Ovary (tissue), 3 donors: Measurements from ENCODE around the gene KCNN2.

Experiments
- EP300 ChIP-seq: sonication (generic); formaldehyde crosslinking; IDR thresholded peaks from one replicate; pipeline ENCODE4 v1.6.1; 2017; ENCODE audit warnings: antibody characterized with exemption
- POLR2A ChIP-seq: fragments of 450-650 bp; IDR thresholded peaks from one replicate; pipeline ENCODE4 v1.6.1; 2017; ENCODE audit warnings: antibody characterized with exemption, mild to moderate bottlenecking, moderate library complexity
- TF ChIP-seq, protein P1 (sequence below), 3 donors: fragments of 450-650 bp in 2 of 3; fragments of 200-600 bp in 1 of 3; IDR thresholded peaks; one replicate each; pipeline versions ENCODE4 v1.5.1 to v1.8.0; 2016 to 2022; ENCODE audit warnings: antibody characterized with exemption in 3 of 3, mild to moderate bottlenecking in 1 of 3
- donor health status: DM: no; HTN: no; CAD: no.

DNA sequence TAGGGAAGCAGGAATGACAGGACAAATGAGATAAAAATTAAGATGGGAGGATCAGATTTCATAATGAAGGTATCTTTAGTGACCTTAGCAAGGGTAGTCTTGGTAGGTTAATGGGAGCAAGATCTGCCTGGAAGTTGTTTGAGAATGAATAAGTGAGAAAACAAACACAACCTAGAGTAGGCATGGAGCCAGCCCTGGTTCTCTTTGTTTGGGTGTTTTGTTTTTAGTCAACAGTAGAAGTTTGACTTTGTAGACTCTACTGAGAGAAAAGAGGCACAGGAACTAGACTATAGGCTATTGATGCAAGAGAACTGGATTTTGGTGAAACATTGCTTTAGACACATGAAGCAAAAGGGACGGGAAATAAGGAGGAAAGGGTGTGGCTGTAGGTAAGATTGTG lies 40.3 kb downstream of the KCNN2 start:
- TF ChIP-seq, protein P1, sequence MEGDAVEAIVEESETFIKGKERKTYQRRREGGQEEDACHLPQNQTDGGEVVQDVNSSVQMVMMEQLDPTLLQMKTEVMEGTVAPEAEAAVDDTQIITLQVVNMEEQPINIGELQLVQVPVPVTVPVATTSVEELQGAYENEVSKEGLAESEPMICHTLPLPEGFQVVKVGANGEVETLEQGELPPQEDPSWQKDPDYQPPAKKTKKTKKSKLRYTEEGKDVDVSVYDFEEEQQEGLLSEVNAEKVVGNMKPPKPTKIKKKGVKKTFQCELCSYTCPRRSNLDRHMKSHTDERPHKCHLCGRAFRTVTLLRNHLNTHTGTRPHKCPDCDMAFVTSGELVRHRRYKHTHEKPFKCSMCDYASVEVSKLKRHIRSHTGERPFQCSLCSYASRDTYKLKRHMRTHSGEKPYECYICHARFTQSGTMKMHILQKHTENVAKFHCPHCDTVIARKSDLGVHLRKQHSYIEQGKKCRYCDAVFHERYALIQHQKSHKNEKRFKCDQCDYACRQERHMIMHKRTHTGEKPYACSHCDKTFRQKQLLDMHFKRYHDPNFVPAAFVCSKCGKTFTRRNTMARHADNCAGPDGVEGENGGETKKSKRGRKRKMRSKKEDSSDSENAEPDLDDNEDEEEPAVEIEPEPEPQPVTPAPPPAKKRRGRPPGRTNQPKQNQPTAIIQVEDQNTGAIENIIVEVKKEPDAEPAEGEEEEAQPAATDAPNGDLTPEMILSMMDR (IDR thresholded peaks at IDR 0.05): no peak
- TF ChIP-seq EP300: no peak
- no peak for TF ChIP-seq POLR2A
